ENCODE data around the gene COG2. TPM values are rescaled to one million over a fixed set of nuclear protein-coding genes. Genes with fewer than 3 reads are reported as not detected.

COG2 gene
- total and polyA plus RNA-seq, 2 of the 13 experiments (the other 11 are each of a cell fraction or from before 2014, with no cell fraction given): 16.8 to 36.3 TPM

DNA sequence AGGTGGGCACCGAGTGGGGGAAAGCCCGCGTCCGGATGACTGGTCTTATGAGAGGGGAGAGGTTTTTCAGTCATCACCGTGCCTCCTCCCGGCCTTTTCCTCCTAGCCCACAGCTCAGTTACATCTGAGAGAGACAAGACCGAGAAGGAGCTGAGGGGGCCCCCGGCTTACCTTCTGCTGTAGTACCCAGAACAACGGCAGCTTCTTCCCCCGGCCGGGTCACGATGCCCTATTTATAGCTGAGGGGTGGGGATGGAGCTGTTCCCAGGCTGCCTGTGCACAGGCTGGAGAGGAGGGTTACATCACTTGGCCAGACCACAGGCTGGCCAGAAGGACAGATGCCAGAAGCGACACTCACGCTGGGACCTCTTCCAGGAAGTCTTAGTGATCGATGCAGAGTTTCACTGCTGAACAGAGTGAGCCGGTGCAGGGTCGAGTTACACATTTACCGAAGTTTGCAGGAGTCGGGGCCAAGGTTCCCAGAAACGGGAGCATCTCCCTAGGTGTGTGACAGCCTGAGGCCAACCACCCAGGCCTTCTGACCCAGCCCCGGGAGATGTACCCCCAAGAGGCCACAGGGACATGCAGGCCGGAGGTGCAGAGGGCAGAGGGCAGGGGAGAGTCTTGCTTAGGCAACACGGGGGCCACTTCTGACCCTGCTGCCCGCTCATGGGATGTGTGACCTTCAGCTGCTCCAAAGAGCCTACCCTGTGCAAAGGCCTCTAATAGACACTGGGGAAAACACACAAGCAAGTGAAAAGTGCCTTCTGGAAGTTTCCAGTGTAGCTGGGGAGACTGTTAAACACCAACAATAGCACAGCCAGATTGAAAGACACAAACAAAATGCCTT lies 71.9 kb downstream of the COG2 start, which contains the start of gene AGT (continued):
- TF ChIP-seq ZNF878 (CRISPR knock-in tag; IDR thresholded peaks at IDR 0.05) (peak; percentile 90), SIX4 (CRISPR knock-in tag; IDR thresholded peaks at IDR 0.05) (peak; percentile 95), NFATC3 (CRISPR knock-in tag; IDR thresholded peaks at IDR 0.05) (no peak), CREB1 (IDR thresholded peaks at IDR 0.05) (no peak), CREB1 (CRISPR knock-in tag; IDR thresholded peaks at IDR 0.05) (peak; percentile 78), SNRNP70 (IDR thresholded peaks at IDR 0.05; ENCODE audit: low read depth, low read length) (no peak), ZNF841 (CRISPR knock-in tag; IDR thresholded peaks at IDR 0.05; ENCODE audit: borderline replicate concordance) (no peak), ZNF773 (CRISPR knock-in tag; IDR thresholded peaks at IDR 0.05; ENCODE audit: borderline replicate concordance) (0 out of 2 replicates have a peak, but pooled peaks have one; percentile 56), ZNF530 (CRISPR knock-in tag; IDR thresholded peaks at IDR 0.05; ENCODE audit: low read depth) (no peak), ZSCAN30 (CRISPR knock-in tag; IDR thresholded peaks at IDR 0.05) (0 out of 2 replicates have a peak, but pooled peaks have one; percentile 63), ZBTB1 (CRISPR knock-in tag; IDR thresholded peaks at IDR 0.05; ENCODE audit: borderline replicate concordance) (no peak), GFI1 (CRISPR knock-in tag; IDR thresholded peaks at IDR 0.05; ENCODE audit: borderline replicate concordance) (peak; percentile 88), YY1 (IDR thresholded peaks at IDR 0.05; ENCODE audit: insufficient read depth, insufficient replicate concordance, low read depth, low read length) (peak; percentile 42), SNAPC2 (CRISPR knock-in tag; IDR thresholded peaks at IDR 0.05) (peak; percentile 41; the same call in 1 of the 2 replicates), ZNF510 (CRISPR knock-in tag; IDR thresholded peaks at IDR 0.05; ENCODE audit: low read depth) (peak; percentile 34; the same call in 1 of the 2 replicates)
- TF ChIP-seq, protein P1, sequence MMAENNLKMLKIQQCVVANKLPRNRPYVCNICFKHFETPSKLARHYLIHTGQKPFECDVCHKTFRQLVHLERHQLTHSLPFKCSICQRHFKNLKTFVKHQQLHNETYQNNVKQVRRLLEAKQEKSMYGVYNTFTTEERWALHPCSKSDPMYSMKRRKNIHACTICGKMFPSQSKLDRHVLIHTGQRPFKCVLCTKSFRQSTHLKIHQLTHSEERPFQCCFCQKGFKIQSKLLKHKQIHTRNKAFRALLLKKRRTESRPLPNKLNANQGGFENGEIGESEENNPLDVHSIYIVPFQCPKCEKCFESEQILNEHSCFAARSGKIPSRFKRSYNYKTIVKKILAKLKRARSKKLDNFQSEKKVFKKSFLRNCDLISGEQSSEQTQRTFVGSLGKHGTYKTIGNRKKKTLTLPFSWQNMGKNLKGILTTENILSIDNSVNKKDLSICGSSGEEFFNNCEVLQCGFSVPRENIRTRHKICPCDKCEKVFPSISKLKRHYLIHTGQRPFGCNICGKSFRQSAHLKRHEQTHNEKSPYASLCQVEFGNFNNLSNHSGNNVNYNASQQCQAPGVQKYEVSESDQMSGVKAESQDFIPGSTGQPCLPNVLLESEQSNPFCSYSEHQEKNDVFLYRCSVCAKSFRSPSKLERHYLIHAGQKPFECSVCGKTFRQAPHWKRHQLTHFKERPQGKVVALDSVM (CRISPR knock-in tag; IDR thresholded peaks at IDR 0.05): peak; percentile 80
- TF ChIP-seq, protein P2, sequence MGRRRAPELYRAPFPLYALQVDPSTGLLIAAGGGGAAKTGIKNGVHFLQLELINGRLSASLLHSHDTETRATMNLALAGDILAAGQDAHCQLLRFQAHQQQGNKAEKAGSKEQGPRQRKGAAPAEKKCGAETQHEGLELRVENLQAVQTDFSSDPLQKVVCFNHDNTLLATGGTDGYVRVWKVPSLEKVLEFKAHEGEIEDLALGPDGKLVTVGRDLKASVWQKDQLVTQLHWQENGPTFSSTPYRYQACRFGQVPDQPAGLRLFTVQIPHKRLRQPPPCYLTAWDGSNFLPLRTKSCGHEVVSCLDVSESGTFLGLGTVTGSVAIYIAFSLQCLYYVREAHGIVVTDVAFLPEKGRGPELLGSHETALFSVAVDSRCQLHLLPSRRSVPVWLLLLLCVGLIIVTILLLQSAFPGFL (CRISPR knock-in tag; IDR thresholded peaks at IDR 0.05): no peak
- TF ChIP-seq, protein P3, sequence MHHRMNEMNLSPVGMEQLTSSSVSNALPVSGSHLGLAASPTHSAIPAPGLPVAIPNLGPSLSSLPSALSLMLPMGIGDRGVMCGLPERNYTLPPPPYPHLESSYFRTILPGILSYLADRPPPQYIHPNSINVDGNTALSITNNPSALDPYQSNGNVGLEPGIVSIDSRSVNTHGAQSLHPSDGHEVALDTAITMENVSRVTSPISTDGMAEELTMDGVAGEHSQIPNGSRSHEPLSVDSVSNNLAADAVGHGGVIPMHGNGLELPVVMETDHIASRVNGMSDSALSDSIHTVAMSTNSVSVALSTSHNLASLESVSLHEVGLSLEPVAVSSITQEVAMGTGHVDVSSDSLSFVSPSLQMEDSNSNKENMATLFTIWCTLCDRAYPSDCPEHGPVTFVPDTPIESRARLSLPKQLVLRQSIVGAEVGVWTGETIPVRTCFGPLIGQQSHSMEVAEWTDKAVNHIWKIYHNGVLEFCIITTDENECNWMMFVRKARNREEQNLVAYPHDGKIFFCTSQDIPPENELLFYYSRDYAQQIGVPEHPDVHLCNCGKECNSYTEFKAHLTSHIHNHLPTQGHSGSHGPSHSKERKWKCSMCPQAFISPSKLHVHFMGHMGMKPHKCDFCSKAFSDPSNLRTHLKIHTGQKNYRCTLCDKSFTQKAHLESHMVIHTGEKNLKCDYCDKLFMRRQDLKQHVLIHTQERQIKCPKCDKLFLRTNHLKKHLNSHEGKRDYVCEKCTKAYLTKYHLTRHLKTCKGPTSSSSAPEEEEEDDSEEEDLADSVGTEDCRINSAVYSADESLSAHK (CRISPR knock-in tag; IDR thresholded peaks at IDR 0.05; ENCODE audit: borderline replicate concordance): no peak
- TF ChIP-seq, protein P4, sequence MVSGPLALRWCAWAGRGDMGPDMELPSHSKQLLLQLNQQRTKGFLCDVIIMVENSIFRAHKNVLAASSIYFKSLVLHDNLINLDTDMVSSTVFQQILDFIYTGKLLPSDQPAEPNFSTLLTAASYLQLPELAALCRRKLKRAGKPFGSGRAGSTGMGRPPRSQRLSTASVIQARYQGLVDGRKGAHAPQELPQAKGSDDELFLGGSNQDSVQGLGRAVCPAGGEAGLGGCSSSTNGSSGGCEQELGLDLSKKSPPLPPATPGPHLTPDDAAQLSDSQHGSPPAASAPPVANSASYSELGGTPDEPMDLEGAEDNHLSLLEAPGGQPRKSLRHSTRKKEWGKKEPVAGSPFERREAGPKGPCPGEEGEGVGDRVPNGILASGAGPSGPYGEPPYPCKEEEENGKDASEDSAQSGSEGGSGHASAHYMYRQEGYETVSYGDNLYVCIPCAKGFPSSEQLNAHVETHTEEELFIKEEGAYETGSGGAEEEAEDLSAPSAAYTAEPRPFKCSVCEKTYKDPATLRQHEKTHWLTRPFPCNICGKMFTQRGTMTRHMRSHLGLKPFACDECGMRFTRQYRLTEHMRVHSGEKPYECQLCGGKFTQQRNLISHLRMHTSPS (CRISPR knock-in tag; IDR thresholded peaks at IDR 0.05; ENCODE audit: low read depth): peak; percentile 94
